ENCODE measurements around the gene SLC38A8.

SLC38A8 gene

DNA sequence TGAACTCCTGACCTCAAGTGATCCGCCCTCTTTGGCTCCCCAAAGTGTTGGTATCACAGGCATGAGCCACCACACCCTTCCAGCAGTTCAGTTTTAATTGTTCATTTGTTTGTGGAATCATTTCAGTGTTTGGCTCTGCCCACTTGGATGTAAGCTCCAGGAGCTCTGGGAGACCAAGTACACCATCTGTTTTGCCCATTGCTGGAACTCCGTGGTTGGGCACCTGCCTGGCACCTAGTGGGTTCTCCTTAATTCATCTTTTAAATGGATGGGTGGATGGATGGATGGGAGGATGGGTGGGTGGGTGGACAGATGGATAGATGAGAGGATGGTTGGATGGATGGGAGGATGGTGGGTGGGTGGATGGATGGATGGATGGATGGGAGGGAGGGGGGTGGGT lies 75.5 kb downstream of the SLC38A8 start:
- TF ChIP-seq, protein P1, sequence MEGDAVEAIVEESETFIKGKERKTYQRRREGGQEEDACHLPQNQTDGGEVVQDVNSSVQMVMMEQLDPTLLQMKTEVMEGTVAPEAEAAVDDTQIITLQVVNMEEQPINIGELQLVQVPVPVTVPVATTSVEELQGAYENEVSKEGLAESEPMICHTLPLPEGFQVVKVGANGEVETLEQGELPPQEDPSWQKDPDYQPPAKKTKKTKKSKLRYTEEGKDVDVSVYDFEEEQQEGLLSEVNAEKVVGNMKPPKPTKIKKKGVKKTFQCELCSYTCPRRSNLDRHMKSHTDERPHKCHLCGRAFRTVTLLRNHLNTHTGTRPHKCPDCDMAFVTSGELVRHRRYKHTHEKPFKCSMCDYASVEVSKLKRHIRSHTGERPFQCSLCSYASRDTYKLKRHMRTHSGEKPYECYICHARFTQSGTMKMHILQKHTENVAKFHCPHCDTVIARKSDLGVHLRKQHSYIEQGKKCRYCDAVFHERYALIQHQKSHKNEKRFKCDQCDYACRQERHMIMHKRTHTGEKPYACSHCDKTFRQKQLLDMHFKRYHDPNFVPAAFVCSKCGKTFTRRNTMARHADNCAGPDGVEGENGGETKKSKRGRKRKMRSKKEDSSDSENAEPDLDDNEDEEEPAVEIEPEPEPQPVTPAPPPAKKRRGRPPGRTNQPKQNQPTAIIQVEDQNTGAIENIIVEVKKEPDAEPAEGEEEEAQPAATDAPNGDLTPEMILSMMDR (IDR thresholded peaks at IDR 0.05; ENCODE audit: insufficient read depth, missing control alignments), result no peak
- FAIRE-seq (no peak), DNase-seq (ENCODE audit: insufficient read length, low spot score) (no peak)

DNA sequence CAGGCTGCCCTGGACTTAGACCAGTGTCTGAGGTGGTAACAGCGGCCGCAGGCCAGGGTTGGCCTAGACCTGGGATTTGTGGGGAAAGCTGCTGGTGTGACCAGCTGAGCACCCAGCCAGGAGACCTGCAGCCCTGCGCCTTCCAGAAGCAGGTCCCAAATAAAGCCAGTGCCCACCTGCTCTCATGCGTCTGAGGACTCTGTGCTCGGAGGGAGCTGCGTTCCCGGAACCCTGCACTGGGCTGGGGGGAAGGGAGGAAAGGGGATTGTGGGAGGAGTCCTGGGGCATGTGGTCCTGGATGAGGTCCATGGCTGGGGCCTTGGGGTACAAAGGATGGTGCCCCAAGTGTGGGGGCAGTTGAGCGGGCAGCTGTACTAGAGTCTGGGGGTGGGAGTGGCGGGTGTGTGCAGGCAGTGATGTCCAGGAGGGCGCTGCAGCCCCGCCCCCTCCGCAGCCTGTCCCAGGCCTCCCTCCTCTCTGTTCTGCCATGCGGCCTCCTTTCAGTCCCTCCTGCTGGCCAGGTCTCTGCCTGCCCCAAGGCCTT lies 76.4 kb downstream of the SLC38A8 start:
- FAIRE-seq (no peak), DNase-seq (ENCODE audit: insufficient read length, low spot score) (no peak)
- TF ChIP-seq, protein P1 (IDR thresholded peaks at IDR 0.05; ENCODE audit: insufficient read depth, missing control alignments), result no peak

DNA sequence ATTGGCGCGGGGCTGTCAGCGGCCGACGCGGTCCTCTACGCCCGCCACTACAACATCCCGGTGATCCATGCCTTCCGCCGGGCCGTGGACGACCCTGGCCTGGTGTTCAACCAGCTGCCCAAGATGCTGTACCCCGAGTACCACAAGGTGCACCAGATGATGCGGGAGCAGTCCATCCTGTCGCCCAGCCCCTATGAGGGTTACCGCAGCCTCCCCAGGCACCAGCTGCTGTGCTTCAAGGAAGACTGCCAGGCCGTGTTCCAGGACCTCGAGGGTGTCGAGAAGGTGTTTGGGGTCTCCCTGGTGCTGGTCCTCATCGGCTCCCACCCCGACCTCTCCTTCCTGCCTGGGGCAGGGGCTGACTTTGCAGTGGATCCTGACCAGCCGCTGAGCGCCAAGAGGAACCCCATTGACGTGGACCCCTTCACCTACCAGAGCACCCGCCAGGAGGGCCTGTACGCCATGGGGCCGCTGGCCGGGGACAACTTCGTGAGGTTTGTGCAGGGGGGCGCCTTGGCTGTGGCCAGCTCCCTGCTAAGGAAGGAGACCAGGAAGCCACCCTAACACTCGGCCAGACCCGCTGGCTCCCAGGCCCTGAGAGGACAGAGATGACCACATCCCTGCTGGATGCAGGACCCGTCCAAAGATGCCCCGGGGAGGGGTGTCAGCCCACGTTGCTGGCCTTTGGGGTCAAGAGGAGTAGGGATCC lies 77.0 kb downstream of the SLC38A8 start:
- FAIRE-seq (no peak), DNase-seq (ENCODE audit: insufficient read length, low spot score) (no peak)
- TF ChIP-seq, protein P1 (IDR thresholded peaks at IDR 0.05; ENCODE audit: insufficient read depth, missing control alignments), result no peak

DNA sequence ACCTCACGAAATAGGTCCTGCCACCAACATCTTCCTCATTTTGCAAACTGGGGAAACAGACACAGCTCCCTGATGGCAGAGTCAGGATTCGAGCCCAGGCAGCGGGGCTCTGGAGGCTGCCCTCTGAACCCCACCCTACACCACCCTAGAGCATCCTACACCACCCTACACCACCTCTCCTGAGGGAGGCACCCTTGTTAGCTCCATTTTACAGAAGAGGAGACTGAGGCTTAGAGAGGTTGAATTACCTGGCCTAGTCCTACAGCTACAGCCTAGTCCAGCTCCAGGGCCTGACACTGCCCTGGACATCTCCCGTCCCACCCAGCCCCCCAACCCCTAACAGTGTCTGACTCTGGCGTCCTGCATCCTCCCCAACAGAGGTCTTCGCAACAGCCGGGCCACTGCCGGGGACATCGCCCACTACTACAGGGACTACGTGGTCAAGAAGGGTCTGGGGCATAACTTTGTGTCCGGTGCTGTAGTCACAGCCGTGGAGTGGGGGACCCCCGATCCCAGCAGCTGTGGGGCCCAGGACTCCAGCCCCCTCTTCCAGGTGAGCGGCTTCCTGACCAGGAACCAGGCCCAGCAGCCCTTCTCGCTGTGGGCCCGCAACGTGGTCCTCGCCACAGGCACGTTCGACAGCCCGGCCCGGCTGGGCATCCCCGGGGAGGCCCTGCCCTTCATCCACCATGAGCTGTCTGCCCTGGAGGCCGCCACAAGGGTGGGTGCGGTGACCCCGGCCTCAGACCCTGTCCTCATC lies 77.7 kb downstream of the SLC38A8 start:
- FAIRE-seq (no peak), DNase-seq (ENCODE audit: insufficient read length, low spot score) (no peak)
- TF ChIP-seq, protein P1 (IDR thresholded peaks at IDR 0.05; ENCODE audit: insufficient read depth, missing control alignments), result no peak

DNA sequence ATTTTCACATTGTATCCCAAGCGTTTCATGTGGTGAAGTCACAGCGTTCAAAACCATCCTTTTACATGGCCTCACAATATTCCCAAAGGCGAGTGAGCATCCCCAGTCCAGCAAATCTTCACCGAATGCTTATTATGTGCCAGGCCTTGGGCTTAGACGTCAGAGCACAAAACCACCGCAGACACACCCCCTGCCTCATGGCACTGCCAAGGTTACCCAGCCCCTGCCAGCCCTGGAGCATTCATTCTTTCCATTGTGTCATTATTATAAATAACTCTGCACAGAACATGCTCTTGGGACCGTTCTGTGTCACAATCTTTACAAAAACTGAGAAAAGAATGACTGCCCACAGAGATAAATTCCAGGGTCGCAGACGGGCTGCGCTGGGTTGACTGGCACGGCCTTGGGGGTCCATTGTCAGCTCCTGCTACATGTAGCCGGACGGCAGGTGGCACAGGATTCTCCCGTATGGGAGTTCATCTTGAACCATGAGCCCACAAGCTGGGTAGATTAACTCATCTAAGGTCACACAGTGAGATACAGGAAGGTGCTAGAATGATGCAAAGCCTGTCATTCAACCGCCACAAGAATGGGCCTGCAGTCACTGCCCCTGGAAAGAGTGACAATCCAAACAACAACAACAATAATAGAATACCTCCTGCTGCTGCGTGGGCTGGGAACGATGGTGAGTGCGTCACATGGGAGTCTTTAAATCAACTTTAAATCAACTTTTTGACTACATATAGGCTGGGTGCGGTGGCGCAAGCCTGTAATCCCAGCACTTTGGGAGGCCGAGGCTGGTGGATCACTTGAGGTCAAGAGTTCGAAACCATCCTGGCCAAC lies 79.1 kb downstream of the SLC38A8 start:
- FAIRE-seq (no peak), DNase-seq (ENCODE audit: insufficient read length, low spot score) (no peak)
- TF ChIP-seq, protein P1 (IDR thresholded peaks at IDR 0.05; ENCODE audit: insufficient read depth, missing control alignments), result no peak

DNA sequence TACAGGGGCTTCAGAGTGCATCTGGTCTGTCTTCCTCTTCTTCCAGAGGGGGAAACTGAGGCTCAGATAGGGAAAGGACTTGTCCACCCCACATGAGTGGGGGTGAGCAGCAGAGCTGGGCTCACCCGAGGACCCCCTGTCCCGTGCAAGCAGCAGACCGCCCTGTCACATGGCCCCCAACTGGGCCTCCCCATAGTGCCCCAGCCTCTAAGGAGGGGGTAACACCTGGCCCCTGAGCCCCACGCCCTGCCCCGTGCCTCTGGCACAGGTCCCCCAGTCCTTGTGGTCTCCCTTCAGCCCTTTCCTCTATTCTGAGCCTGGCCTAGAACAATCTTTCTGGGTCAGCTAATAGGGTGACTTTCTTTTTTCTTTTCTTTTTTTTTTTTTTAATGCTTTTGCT lies 81.0 kb downstream of the SLC38A8 start:
- FAIRE-seq, result no peak
- DNase-seq (ENCODE audit: insufficient read length, low spot score), result no peak
- TF ChIP-seq, protein P1 (IDR thresholded peaks at IDR 0.05; ENCODE audit: insufficient read depth, missing control alignments), result no peak
